HepG2 (cell line): ENCODE data around the gene ZNF574. TPM values are rescaled to one million over a fixed set of nuclear protein-coding genes. Genes with fewer than 3 reads are reported as not detected.

Experiments
- ATAC-seq: fragments of 200-7000 bp; cut with Tn5 transposase; 3 replicates; pipeline ENCODE4 v1.9.1; 2020; ENCODE audit warnings: mild to moderate bottlenecking, moderate library complexity
- BruUV-seq: library from RNA; stranded (reverse); fragments of 400-500 nt; replicated peaks from 2 replicates; lab custom pipeline; 2021; lab: Mats Ljungman, UMichigan
- CTCF ChIA-PET: fragments of 300-600 bp; formaldehyde crosslinking; extraction: SDS; loops from one replicate; lab custom pipeline; 2021; ENCODE audit warnings: low total read pairs, inconsistent platforms, low intra/inter-chr PET ratio; lab: Yijun Ruan, JAX
- POLR2A ChIA-PET: fragments of 350-600 bp; sonication (Branson Sonifier 250); formaldehyde crosslinking; loops from one replicate; lab custom pipeline; 2020; ENCODE audit warnings: antibody characterized with exemption, inconsistent platforms; lab: Yijun Ruan, JAX
- DNase-seq: peaks from one replicate; pipeline ENCODE4 v3.0.0-alpha.2; 2015; ENCODE audit warnings: low spot score
- FAIRE-seq: peaks from 3 replicates; lab custom pipeline; 2011; peaks lifted over from hg19 to GRCh38; lab: Jason Lieb, UNC
- H2AFZ ChIP-seq: one replicate; pipeline ENCODE4 v1.6.1; 2011; ENCODE audit warnings: low read length, inconsistent platforms
- H3K27ac ChIP-seq: fragments of 300-600 bp; 3 replicates; pipeline ENCODE4 v1.8.0; 2011; ENCODE audit warnings: mixed run types, mild to moderate bottlenecking, mixed read lengths, low read length, inconsistent platforms; ENCODE audit not compliant: insufficient read depth; ENCODE audit errors: extremely low read length
- H3K27me3 ChIP-seq, 2 experiments: fragments of 200-600 bp in 1 of 2; 2 replicates in 1 of 2; 3 replicates in 1 of 2; pipeline versions ENCODE4 v1.6.0 to v1.8.0; 2011; ENCODE audit warnings: low read length in 2 of 2, mild to moderate bottlenecking in 2 of 2, moderate library complexity in 2 of 2, inconsistent platforms in 1 of 2; ENCODE audit not compliant: insufficient read depth in 2 of 2, control insufficient read depth in 1 of 2
- H3K36me3 ChIP-seq, 2 experiments: fragments of 200-600 bp in 1 of 2; replicated peaks in 1 of 2; 2 replicates in 1 of 2; 3 replicates in 1 of 2; pipeline versions ENCODE4 v1.5.1 to v1.8.0; 2011; ENCODE audit warnings: low read length in 2 of 2, inconsistent platforms in 1 of 2; ENCODE audit not compliant: insufficient read depth in 2 of 2, control insufficient read depth in 1 of 2
- H3K4me1 ChIP-seq: 2 replicates; pipeline ENCODE4 v1.5.1; 2012; ENCODE audit warnings: low read length, inconsistent platforms; ENCODE audit not compliant: insufficient read depth
- H3K4me2 ChIP-seq: 2 replicates; pipeline ENCODE4 v1.6.0; 2011; ENCODE audit warnings: low read depth, low read length, inconsistent platforms
- H3K4me3 ChIP-seq, 3 experiments: fragments of 200-600 bp in 1 of 3; sonication (generic), shearing (Covaris generic) in 1 of 3; replicated peaks in 1 of 3; 2 replicates each; pipeline ENCODE4 v1.5.1; 2011 to 2016; ENCODE audit warnings: low read length in 3 of 3, inconsistent platforms in 2 of 3, low read depth in 2 of 3, mild to moderate bottlenecking in 2 of 3, control low read depth in 1 of 3, mixed read lengths in 1 of 3; ENCODE audit not compliant: insufficient read depth in 1 of 3
- H3K79me2 ChIP-seq: one replicate; pipeline ENCODE4 v1.6.1; 2011; ENCODE audit warnings: low read length, inconsistent platforms; ENCODE audit not compliant: insufficient read depth
- H3K9ac ChIP-seq: 2 replicates; pipeline ENCODE4 v1.6.0; 2011; ENCODE audit warnings: mild to moderate bottlenecking, low read depth, low read length, inconsistent platforms; ENCODE audit not compliant: insufficient read depth
- H3K9me3 ChIP-seq: 2 replicates; pipeline ENCODE4 v1.5.1; 2012; ENCODE audit warnings: mild to moderate bottlenecking, low read length
- H4K20me1 ChIP-seq: 2 replicates; pipeline ENCODE4 v1.6.0; 2011; ENCODE audit warnings: inconsistent platforms, mild to moderate bottlenecking, low read length, moderate library complexity; ENCODE audit not compliant: insufficient read depth
- BRD4 ChIP-seq: sonication (generic); formaldehyde crosslinking; IDR thresholded peaks from 2 replicates; pipeline ENCODE4 v1.4.0; 2020; ENCODE audit warnings: missing genetic modification reagents
- FOXO1 ChIP-seq: sonication (generic); formaldehyde crosslinking; IDR thresholded peaks from 2 replicates; pipeline ENCODE4 v1.4.0; 2020; ENCODE audit warnings: missing genetic modification reagents
- TFE3 ChIP-seq: IDR thresholded peaks from 2 replicates; pipeline ENCODE4 v1.6.1; 2016
- ZFYVE20 ChIP-seq: sonication (generic); formaldehyde crosslinking; IDR thresholded peaks from 2 replicates; pipeline ENCODE4 v1.8.0; 2023; ENCODE audit warnings: low read depth, mild to moderate bottlenecking, moderate library complexity, missing genetic modification reagents, borderline replicate concordance
- ZNF282 ChIP-seq: fragments of 450-650 bp; IDR thresholded peaks from 2 replicates; pipeline ENCODE4 v1.6.1; 2018; ENCODE audit not compliant: partially characterized antibody
- ZNF772 ChIP-seq: sonication (generic); formaldehyde crosslinking; IDR thresholded peaks from 2 replicates; pipeline ENCODE4 v1.5.0; 2020; ENCODE audit warnings: mild to moderate bottlenecking, missing genetic modification reagents
- WGBS: methylation state at CpG from one replicate; pipeline ENCODE4 v1.1.6; 2017; ENCODE audit warnings: low lambda C conversion rate; 5-methylcytosine and 5-hydroxymethylcytosine counted together
- in situ Hi-C: cut with HindIII; loops from 2 replicates; pipeline ENCODE4 v1.10.0; 2017; ENCODE audit warnings: low pct_unique_long_range_greater_than_20kb; ENCODE audit not compliant: extremely low pct_ligation_motif_present
- intact Hi-C: fragments of 100-400 bp; cut with micrococcal nuclease; formaldehyde crosslinking; loops from one replicate; pipeline ENCODE4 v1.10.0; 2022; ENCODE audit not compliant: unreplicated experiment
- polyA plus RNA-seq, 8 experiments: library from polyadenylated mRNA; depleted of rRNA in 3 of 8; stranded (reverse) in 7 of 8; unstranded in 1 of 8; fragments of >200 nt; fragmentation: Illumina TruSeq in 4 of 8; extraction: Trizol in 4 of 8; gene quantifications; 2 replicates each; pipeline versions ENCODE4 v1.2.1 to v1.2.3, GENCODE V29; 2011 to 2016; ENCODE audit warnings: low read depth in 4 of 8, missing spikeins in 1 of 8, mixed read lengths in 1 of 8; ENCODE audit not compliant: insufficient read depth in 1 of 8
- total RNA-seq, 5 experiments: library from RNA; depleted of rRNA; stranded (reverse); fragments of >200 nt; fragmentation: Illumina TruSeq; extraction: Trizol; gene quantifications; 2 replicates each; pipeline ENCODE4 v1.2.3, GENCODE V29; 2016; ENCODE audit warnings: low read depth in 1 of 5
- TF ChIP-seq, protein P1 (sequence below): fragments of 450-650 bp; IDR thresholded peaks from 2 replicates; pipeline ENCODE4 v1.6.1; 2017; ENCODE audit warnings: mild to moderate bottlenecking
- TF ChIP-seq, protein P2 (sequence below): sonication (generic); formaldehyde crosslinking; conservative IDR thresholded peaks from 2 replicates; pipeline ENCODE4 v1.8.0; 2022; ENCODE audit warnings: low read depth, missing genetic modification reagents

Gene ZNF574
- total and polyA plus RNA-seq, 2 of the 13 experiments (the other 11 are each of a cell fraction or from before 2014, with no cell fraction given) = 7.7 to 7.9 TPM

DNA sequence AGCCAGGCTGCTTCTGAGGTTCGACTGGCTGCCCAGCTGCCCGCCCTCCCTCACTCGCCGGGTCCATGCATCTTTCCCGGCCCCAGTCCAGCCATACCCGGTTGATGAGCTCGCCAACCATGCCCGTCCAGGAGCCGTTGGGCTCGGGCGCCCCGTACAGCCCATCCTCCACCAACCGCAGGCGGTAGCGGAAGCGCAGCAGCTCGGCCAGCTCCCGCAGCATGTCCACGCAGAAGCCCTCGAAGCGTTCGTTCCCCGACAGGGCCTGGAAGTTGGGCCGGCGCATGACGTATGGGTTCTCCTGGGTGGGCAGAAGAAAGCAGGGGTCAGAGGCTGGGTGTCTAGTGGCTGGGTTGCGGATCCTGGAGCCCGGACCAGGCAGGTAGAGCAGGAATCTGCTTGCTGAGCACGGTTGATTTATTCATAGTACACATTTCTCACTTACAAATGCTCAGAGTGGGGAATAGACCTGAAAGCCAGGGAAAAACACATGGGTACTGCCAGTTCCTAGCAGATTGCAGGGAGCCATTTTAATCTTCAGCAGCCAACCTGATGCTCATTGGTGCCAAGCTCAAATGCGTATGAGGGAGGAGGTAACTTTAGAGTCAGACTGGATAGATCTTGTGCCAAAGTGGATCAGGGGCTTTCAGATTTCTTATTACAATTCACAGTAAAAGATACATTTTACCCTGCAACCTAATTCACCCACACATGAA lies 33.4 kb upstream of the ZNF574 start:
- H4K20me1 ChIP-seq = no peaks in the 10 kb centered on the region
- H3K4me1 ChIP-seq = no peaks in the 10 kb centered on the region
- H3K4me3 ChIP-seq = no peak overlapping the region
- CTCF ChIA-PET = no interaction called here
- intact Hi-C loops = no loop called here
- no TSS peak for BruUV-seq
- DNase-seq (no peak), FAIRE-seq (no peak), ATAC-seq (no peak)
- WGBS = 26% methylated on average over 10 of the region's 30 CpGs
- no peaks in the 10 kb centered on the region for H3K36me3 ChIP-seq
- no peaks in the 10 kb centered on the region for H3K9me3 ChIP-seq
- H3K4me2 ChIP-seq = no peak overlapping the region
- in situ Hi-C loops = no loop called here
- TF ChIP-seq ZNF772 = no peak
- TF ChIP-seq, protein P1, sequence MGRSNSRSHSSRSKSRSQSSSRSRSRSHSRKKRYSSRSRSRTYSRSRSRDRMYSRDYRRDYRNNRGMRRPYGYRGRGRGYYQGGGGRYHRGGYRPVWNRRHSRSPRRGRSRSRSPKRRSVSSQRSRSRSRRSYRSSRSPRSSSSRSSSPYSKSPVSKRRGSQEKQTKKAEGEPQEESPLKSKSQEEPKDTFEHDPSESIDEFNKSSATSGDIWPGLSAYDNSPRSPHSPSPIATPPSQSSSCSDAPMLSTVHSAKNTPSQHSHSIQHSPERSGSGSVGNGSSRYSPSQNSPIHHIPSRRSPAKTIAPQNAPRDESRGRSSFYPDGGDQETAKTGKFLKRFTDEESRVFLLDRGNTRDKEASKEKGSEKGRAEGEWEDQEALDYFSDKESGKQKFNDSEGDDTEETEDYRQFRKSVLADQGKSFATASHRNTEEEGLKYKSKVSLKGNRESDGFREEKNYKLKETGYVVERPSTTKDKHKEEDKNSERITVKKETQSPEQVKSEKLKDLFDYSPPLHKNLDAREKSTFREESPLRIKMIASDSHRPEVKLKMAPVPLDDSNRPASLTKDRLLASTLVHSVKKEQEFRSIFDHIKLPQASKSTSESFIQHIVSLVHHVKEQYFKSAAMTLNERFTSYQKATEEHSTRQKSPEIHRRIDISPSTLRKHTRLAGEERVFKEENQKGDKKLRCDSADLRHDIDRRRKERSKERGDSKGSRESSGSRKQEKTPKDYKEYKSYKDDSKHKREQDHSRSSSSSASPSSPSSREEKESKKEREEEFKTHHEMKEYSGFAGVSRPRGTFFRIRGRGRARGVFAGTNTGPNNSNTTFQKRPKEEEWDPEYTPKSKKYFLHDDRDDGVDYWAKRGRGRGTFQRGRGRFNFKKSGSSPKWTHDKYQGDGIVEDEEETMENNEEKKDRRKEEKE = no peak
- no peak for TF ChIP-seq ZNF282
- H3K79me2 ChIP-seq = no peaks in the 10 kb centered on the region
- H3K27me3 ChIP-seq = peaks cover 0 to 16% of the 10 kb centered on the region in 2 experiments; a peak in 4 of 5 replicates
- POLR2A ChIA-PET = no interaction called here
- no peak overlapping the region for H3K9ac ChIP-seq
- H2AFZ ChIP-seq = no peak overlapping the region
- H3K27ac ChIP-seq = no peak overlapping the region

DNA sequence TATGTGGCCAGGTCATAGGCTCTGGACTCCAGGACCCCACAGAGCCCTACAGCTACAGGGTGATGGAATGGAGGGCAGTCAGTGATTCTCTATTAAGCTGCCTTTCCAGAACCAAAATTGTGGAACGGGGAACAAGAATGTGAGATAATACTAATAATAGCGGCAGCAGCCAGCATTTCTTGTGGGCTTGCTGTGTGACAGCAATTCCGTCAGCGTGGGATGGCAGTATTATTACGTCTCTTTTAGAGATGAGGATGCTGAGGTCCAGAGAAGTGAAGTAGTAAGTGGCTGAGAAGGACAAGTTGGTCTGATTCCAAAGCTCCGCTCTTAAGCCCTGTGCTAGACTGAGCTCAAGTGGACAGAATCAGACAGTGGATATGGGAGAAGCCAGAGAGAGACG lies 30.4 kb upstream of the ZNF574 start:
- intact Hi-C loops = no loop called here
- Histone ChIP-seq H3K4me2 (no peak overlapping the region), H3K4me3 (no peak overlapping the region), H3K9me3 (no peaks in the 10 kb centered on the region), H2AFZ (no peak overlapping the region), H3K9ac (no peak overlapping the region), H3K79me2 (no peaks in the 10 kb centered on the region), H3K27me3 (peaks cover 0 to 16% of the 10 kb centered on the region in 2 experiments; a peak in 4 of 5 replicates), H3K27ac (no peak overlapping the region), H4K20me1 (no peaks in the 10 kb centered on the region), H3K36me3 (no peaks in the 10 kb centered on the region), H3K4me1 (peaks cover 5% of the 10 kb centered on the region)
- ATAC-seq (no peak), DNase-seq (no peak), FAIRE-seq (no peak)
- 22% methylated on average over 7 of the region's 7 CpGs for WGBS
- BruUV-seq = no TSS peak
- CTCF ChIA-PET = no interaction called here
- no peak for TF ChIP-seq BRD4 (CRISPR knock-in tag)
- no peak for TF ChIP-seq FOXO1
- TF ChIP-seq, protein P2, sequence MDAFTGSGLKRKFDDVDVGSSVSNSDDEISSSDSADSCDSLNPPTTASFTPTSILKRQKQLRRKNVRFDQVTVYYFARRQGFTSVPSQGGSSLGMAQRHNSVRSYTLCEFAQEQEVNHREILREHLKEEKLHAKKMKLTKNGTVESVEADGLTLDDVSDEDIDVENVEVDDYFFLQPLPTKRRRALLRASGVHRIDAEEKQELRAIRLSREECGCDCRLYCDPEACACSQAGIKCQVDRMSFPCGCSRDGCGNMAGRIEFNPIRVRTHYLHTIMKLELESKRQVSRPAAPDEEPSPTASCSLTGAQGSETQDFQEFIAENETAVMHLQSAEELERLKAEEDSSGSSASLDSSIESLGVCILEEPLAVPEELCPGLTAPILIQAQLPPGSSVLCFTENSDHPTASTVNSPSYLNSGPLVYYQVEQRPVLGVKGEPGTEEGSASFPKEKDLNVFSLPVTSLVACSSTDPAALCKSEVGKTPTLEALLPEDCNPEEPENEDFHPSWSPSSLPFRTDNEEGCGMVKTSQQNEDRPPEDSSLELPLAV (CRISPR knock-in tag) = no peak
- TF ChIP-seq ZFYVE20 (CRISPR knock-in tag) = no peak
- TF ChIP-seq TFE3 (CRISPR knock-in tag) = no peak
- POLR2A ChIA-PET = no interaction called here
- in situ Hi-C loops = no loop called here
